SH-SY5Y (cell line): ENCODE results near the gene APOC1.

Experiments used
- GATA2 ChIP-seq: IDR thresholded peaks from 2 replicates; pipeline ENCODE4 v1.6.1; 2011; ENCODE audit warnings: mild to moderate bottlenecking, low read depth, low read length
- GATA3 ChIP-seq: IDR thresholded peaks from 2 replicates; pipeline ENCODE4 v1.6.1; 2011; ENCODE audit warnings: low read depth, mild to moderate bottlenecking, low read length, moderate library complexity

- no peak for TF ChIP-seq GATA3
- no peak for TF ChIP-seq GATA2
These were observed 39.9 kb downstream of the APOC1 start for GRCh38 chr19:44954278-44954648.
